ENCODE data around the gene CST7.
"Not testable (repeated sequence)": the region's sequence is repeated elsewhere in the genome, so short reads cannot be mapped to it uniquely, and the experiment has no call there.

The CST7 gene

DNA sequence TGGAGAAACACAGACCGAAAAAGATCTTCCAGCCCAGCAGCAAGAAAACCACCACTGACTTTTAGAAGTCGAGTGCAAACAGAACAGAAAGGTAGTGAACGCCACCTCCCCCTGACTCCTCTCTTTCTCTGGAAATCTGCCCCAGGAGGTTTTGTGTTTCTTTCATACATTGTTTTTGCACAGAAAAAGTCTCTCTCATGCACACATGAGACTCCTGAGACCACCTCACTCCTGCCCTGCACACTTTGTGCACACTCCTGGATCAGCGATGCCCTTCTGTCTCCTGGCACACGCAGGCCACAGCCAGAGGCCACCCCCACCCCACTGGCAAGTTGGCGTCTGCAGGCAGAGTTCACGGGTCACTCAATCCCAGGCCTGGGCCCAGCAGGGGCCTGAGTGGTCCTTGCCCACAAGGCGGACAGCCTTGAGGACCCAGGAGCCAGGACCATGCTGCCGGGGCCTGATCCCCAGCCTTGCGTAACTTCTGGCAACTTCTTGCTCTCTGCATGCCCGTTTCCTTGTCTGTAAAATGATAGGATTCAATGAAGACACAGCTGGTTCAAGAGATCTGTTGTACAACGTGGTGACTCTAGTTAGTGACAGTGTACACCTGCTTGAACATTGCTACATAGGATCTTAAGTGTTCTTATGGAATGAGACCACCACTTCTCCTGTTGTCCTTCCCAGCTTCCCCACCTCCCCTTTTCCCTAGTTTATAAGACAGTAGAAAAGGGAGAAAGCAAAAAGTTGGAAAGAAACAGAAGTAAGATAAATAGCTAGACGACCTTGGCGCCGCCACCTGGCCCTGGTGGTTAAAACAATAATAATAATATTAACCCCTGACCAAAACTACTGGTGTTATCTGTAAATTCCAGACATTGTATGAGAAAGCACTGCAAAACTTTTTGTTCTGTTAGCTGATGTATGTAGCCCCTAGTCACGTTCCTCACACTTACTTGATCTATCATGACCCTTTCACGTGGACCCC lies 30.2 kb upstream of the CST7 start:
- Histone ChIP-seq H2AFZ (ENCODE audit: low read length) (no peak overlapping the region), H3K27me3 (ENCODE audit: insufficient read depth, low read length, poor library complexity, severe bottlenecking) (no peaks in the 10 kb centered on the region), H3K4me1 (ENCODE audit: insufficient read depth, low read length, poor library complexity, severe bottlenecking) (no peaks in the 10 kb centered on the region), H3F3A (ENCODE audit: low read depth) (no peaks in the 10 kb centered on the region), H3K36me3 (ENCODE audit: insufficient read depth, low read length) (no peaks in the 10 kb centered on the region), H4K20me1 (ENCODE audit: insufficient read depth, low read length, poor library complexity, severe bottlenecking) (no peaks in the 10 kb centered on the region), H3K4me2 (ENCODE audit: low read depth, low read length, poor library complexity, severe bottlenecking) (no peak overlapping the region), H3K9me2 (replicated peaks; ENCODE audit: low read depth, low read length) (no peaks in the 10 kb centered on the region), H3K4me3 (ENCODE audit: low read length, poor library complexity, severe bottlenecking) (no peak overlapping the region), H3K9me3 (ENCODE audit: insufficient read depth, low read depth, low read length) (no peaks in the 10 kb centered on the region), H3K9ac (ENCODE audit: low read depth, low read length, poor library complexity, severe bottlenecking) (no peak overlapping the region), H3K79me2 (ENCODE audit: insufficient read depth, low read length) (no peaks in the 10 kb centered on the region)
- no peak for TF ChIP-seq EZH2phosphoT487 (IDR thresholded peaks at IDR 0.05; ENCODE audit: borderline replicate concordance)

DNA sequence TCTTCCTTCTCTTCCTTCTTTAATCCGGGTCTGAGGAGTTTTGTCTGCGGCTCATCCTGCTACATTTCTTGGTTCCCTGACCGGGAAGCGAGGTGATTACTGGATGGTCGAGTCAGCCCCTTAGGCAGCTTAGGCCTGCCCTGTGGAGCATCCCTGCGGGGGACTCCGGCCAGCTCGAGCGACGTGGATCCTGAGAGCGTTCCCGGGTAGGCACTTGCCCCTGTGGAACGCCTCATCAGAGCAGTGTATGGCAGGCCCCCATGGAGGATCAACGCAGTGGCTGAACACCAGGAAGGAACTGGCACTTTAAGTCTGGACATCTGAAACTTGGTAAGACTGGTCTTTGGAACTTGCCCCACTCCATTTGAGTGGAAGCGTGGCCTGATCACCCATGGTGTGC lies 29.4 kb upstream of the CST7 start:
- H3K9me2 ChIP-seq (replicated peaks; ENCODE audit: low read depth, low read length); H3K4me2 ChIP-seq (ENCODE audit: low read depth, low read length, poor library complexity, severe bottlenecking); H3K9me3 ChIP-seq (ENCODE audit: insufficient read depth, low read depth, low read length); H3K79me2 ChIP-seq (ENCODE audit: insufficient read depth, low read length); H3K4me1 ChIP-seq (ENCODE audit: insufficient read depth, low read length, poor library complexity, severe bottlenecking); H3K4me3 ChIP-seq (ENCODE audit: low read length, poor library complexity, severe bottlenecking); H3K36me3 ChIP-seq (ENCODE audit: insufficient read depth, low read length); H3K9ac ChIP-seq (ENCODE audit: low read depth, low read length, poor library complexity, severe bottlenecking); H3K27me3 ChIP-seq (ENCODE audit: insufficient read depth, low read length, poor library complexity, severe bottlenecking); H3F3A ChIP-seq (ENCODE audit: low read depth); H4K20me1 ChIP-seq (ENCODE audit: insufficient read depth, low read length, poor library complexity, severe bottlenecking); H2AFZ ChIP-seq (ENCODE audit: low read length): not testable (repeated sequence)

DNA sequence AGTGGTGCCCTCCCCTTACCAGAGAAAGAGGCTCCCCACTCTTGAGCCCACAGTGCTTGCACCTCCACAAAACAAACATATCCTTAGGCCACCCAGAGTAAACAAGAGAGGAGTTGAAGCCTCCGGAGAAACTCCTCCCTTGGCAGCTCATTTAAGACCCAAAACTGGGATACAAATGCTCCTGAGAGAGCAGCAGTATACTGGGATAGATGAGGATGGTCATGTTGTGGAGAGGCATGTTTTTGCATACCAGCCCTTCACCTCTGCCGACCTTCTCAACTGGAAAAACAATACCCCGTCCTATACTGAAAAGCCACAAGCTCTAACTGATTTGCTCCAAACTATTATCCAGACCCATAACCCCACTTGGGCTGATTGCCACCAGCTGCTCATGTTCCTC lies 28.4 kb upstream of the CST7 start:
- H3K4me1 ChIP-seq (ENCODE audit: insufficient read depth, low read length, poor library complexity, severe bottlenecking); H3K9ac ChIP-seq (ENCODE audit: low read depth, low read length, poor library complexity, severe bottlenecking); H3F3A ChIP-seq (ENCODE audit: low read depth); H2AFZ ChIP-seq (ENCODE audit: low read length); H3K27me3 ChIP-seq (ENCODE audit: insufficient read depth, low read length, poor library complexity, severe bottlenecking); H3K79me2 ChIP-seq (ENCODE audit: insufficient read depth, low read length); H3K9me3 ChIP-seq (ENCODE audit: insufficient read depth, low read depth, low read length); H3K4me2 ChIP-seq (ENCODE audit: low read depth, low read length, poor library complexity, severe bottlenecking); H3K36me3 ChIP-seq (ENCODE audit: insufficient read depth, low read length); H3K9me2 ChIP-seq (replicated peaks; ENCODE audit: low read depth, low read length); H3K4me3 ChIP-seq (ENCODE audit: low read length, poor library complexity, severe bottlenecking); H4K20me1 ChIP-seq (ENCODE audit: insufficient read depth, low read length, poor library complexity, severe bottlenecking): not testable (repeated sequence)

DNA sequence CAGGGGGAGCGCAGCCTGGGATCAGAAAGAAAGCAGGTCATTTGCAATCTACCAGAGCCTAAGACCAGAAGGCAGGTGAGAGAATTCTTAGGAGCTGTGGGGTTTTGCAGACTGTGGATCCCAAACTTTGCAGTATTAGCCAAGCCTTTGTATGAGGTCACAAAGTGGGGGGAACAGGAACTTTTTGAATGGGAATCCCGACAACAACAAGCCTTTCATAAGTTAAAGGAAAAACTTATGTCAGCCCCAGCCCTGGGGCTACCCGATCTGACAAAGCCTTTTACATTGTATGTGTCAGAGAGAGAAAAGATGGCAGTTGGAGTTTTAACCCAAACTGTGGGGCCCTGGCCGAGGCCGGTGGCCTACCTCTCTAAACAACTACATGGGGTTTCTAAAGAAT lies 19.8 kb upstream of the CST7 start:
- not testable (repeated sequence) for H3K9me2 ChIP-seq (replicated peaks; ENCODE audit: low read depth, low read length); H2AFZ ChIP-seq (ENCODE audit: low read length); H3K79me2 ChIP-seq (ENCODE audit: insufficient read depth, low read length); H3K4me2 ChIP-seq (ENCODE audit: low read depth, low read length, poor library complexity, severe bottlenecking); H3K27me3 ChIP-seq (ENCODE audit: insufficient read depth, low read length, poor library complexity, severe bottlenecking); H3K4me3 ChIP-seq (ENCODE audit: low read length, poor library complexity, severe bottlenecking); H3K36me3 ChIP-seq (ENCODE audit: insufficient read depth, low read length); H3K9ac ChIP-seq (ENCODE audit: low read depth, low read length, poor library complexity, severe bottlenecking); H4K20me1 ChIP-seq (ENCODE audit: insufficient read depth, low read length, poor library complexity, severe bottlenecking); H3F3A ChIP-seq (ENCODE audit: low read depth); H3K9me3 ChIP-seq (ENCODE audit: insufficient read depth, low read depth, low read length)
- H3K4me1 ChIP-seq (ENCODE audit: insufficient read depth, low read length, poor library complexity, severe bottlenecking), result peaks cover 22% of the 10 kb centered on the region
